ENCODE data around the gene SEC23IP.

DNA sequence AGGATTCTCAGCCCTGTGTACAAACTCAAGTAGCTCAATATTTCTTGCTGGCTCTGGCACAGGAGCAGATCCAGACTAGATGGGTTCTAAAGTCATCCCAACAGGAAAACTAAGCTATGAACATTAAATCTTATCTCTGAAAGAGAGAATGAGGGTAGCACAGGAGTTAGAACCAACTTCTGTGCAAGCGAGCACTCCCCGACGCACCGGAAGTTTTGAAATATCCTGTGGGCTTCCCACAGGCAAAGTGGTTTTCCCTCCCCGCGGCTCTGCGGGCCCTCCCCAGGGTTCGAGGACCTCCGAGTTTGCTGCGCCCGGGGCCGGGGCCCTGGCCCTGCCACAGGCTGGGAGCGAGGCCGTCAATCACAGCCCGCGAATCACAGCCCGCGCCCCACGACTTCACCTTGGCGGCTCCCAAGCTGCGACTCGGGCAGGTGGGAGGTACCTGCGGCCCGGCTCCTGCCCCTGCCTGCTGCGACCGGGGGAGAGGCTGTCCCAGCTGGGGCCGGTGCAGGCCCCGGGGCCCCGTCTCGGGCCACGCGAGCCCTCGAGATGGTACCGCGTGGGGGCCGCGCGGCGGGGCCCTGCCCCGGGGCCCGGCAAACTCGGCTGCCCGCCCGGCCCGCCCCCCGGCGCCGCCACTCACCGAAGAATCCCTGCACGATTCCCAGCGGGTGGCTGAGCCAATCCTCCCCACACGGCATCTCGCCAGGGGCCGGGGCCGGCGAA, 20.5 kb upstream of the SEC23IP start:
- TF ChIP-seq, protein P1, sequence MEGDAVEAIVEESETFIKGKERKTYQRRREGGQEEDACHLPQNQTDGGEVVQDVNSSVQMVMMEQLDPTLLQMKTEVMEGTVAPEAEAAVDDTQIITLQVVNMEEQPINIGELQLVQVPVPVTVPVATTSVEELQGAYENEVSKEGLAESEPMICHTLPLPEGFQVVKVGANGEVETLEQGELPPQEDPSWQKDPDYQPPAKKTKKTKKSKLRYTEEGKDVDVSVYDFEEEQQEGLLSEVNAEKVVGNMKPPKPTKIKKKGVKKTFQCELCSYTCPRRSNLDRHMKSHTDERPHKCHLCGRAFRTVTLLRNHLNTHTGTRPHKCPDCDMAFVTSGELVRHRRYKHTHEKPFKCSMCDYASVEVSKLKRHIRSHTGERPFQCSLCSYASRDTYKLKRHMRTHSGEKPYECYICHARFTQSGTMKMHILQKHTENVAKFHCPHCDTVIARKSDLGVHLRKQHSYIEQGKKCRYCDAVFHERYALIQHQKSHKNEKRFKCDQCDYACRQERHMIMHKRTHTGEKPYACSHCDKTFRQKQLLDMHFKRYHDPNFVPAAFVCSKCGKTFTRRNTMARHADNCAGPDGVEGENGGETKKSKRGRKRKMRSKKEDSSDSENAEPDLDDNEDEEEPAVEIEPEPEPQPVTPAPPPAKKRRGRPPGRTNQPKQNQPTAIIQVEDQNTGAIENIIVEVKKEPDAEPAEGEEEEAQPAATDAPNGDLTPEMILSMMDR (optimal IDR thresholded peaks at IDR 0.05 in 1 of 3, IDR thresholded peaks at IDR 0.05 in 1 of 3, conservative IDR thresholded peaks at IDR 0.05 in 1 of 3; ENCODE audit: extremely low read depth in 1 of 3, insufficient read depth in 2 of 3, low read length in 3 of 3), result no peak
- no peak for TF ChIP-seq EZH2 (IDR thresholded peaks at IDR 0.05; ENCODE audit: low read length)

All from keratinocyte (primary cell).